SK-N-SH (cell line): ENCODE measurements around the gene HS6ST3. TPM values are rescaled to one million over a fixed set of nuclear protein-coding genes. Genes with fewer than 3 reads are reported as not detected.
"Not testable (repeated sequence)": the region's sequence is repeated elsewhere in the genome, so short reads cannot be mapped to it uniquely, and the experiment has no call there.

Source experiments
- CTCF ChIA-PET: fragments of 300-600, 350-600 bp; formaldehyde crosslinking; extraction: SDS; loops from one replicate; lab custom pipeline; 2021; lab: Yijun Ruan, JAX
- POLR2A ChIA-PET: fragments of 350-600 bp; sonication (Branson Sonifier 250); formaldehyde crosslinking; extraction: SDS; loops from one replicate; lab custom pipeline; 2020; ENCODE audit warnings: antibody characterized with exemption, inconsistent platforms; lab: Yijun Ruan, JAX
- DNase-seq: peaks from one replicate; pipeline ENCODE4 v3.0.0; 2012
- H2AFZ ChIP-seq: fragments of 200-600 bp; sonication (generic); 2 replicates; pipeline ENCODE4 v1.8.1; 2016; ENCODE audit warnings: antibody characterized with exemption, mild to moderate bottlenecking, low read depth
- H3F3A ChIP-seq: fragments of 200-600 bp; sonication (generic); replicated peaks from 2 replicates; pipeline ENCODE3; 2016; ENCODE audit warnings: antibody characterized with exemption, mild to moderate bottlenecking; ENCODE audit not compliant: insufficient read depth
- H3K27ac ChIP-seq, 2 experiments: fragments of 200-500 bp in 1 of 2; fragments of 200-600 bp in 1 of 2; sonication (Bioruptor generic) in 1 of 2; sonication (generic), shearing (Covaris generic) in 1 of 2; 2 replicates each; pipeline versions ENCODE4 v1.5.1 to v1.6.1; 2014 to 2016; ENCODE audit warnings: low read depth in 2 of 2, inconsistent platforms in 1 of 2, low read length in 1 of 2, mild to moderate bottlenecking in 1 of 2, mixed read lengths in 1 of 2
- H3K27me3 ChIP-seq: fragments of 200-600 bp; sonication (generic), shearing (Covaris generic); 2 replicates; pipeline ENCODE4 v1.6.1; 2016; ENCODE audit warnings: mixed run types; ENCODE audit not compliant: insufficient read depth
- H3K36me3 ChIP-seq, 2 experiments: fragments of 200-500 bp in 1 of 2; fragments of 200-600 bp in 1 of 2; sonication (Bioruptor generic) in 1 of 2; sonication (generic) in 1 of 2; replicated peaks in 1 of 2; 2 replicates each; pipeline versions ENCODE3 to v1.5.1; 2014 to 2016; ENCODE audit warnings: low read length in 1 of 2, mild to moderate bottlenecking in 1 of 2; ENCODE audit not compliant: insufficient read depth in 2 of 2, control insufficient read depth in 1 of 2
- H3K4me1 ChIP-seq, 2 experiments: fragments of 200-500 bp in 1 of 2; fragments of 200-600 bp in 1 of 2; sonication (Bioruptor generic) in 1 of 2; sonication (generic), shearing (Covaris generic) in 1 of 2; 2 replicates each; pipeline versions ENCODE4 v1.5.1 to v1.6.1; 2014 to 2016; ENCODE audit warnings: low read depth in 1 of 2, low read length in 1 of 2, mixed run types in 1 of 2; ENCODE audit not compliant: insufficient read depth in 2 of 2, control insufficient read depth in 1 of 2
- H3K4me2 ChIP-seq: fragments of 200-600 bp; sonication (generic), shearing (Covaris generic); 2 replicates; pipeline ENCODE4 v1.6.1; 2017; ENCODE audit warnings: mixed run types
- H3K4me3 ChIP-seq, 2 experiments: fragments of 200-500 bp in 1 of 2; fragments of 200-600 bp in 1 of 2; sonication (Bioruptor generic) in 1 of 2; sonication (generic), shearing (Covaris generic) in 1 of 2; 2 replicates each; pipeline versions ENCODE4 v1.5.1 to v1.8.1; 2014 to 2016; ENCODE audit warnings: low read depth in 2 of 2, inconsistent platforms in 1 of 2, low read length in 1 of 2, mild to moderate bottlenecking in 1 of 2, mixed read lengths in 1 of 2, moderate library complexity in 1 of 2
- H3K79me2 ChIP-seq: fragments of 200-600 bp; sonication (generic); 2 replicates; pipeline ENCODE4 v1.8.1; 2017; ENCODE audit warnings: mild to moderate bottlenecking; ENCODE audit not compliant: insufficient read depth
- H3K9ac ChIP-seq: fragments of 200-600 bp; sonication (generic); 2 replicates; pipeline ENCODE4 v1.6.1; 2017; ENCODE audit warnings: mixed run types
- H3K9me2 ChIP-seq: fragments of 200-600 bp; sonication (generic); 2 replicates; pipeline ENCODE4 v1.6.1; 2017; ENCODE audit warnings: mixed run types
- H3K9me3 ChIP-seq: fragments of 200-600 bp; sonication (generic); 2 replicates; pipeline ENCODE4 v1.6.1; 2017; ENCODE audit warnings: mixed run types, mild to moderate bottlenecking, moderate library complexity
- H4K20me1 ChIP-seq: fragments of 200-600 bp; sonication (generic); 2 replicates; pipeline ENCODE4 v1.6.1; 2017; ENCODE audit warnings: mild to moderate bottlenecking, mixed run types; ENCODE audit not compliant: insufficient read depth
- CTCF ChIP-seq: fragments of 200-600 bp; sonication (generic); IDR thresholded peaks from 2 replicates; pipeline ENCODE4 v1.6.1; 2017; ENCODE audit warnings: antibody characterized with exemption, mild to moderate bottlenecking, moderate library complexity
- ELF1 ChIP-seq: IDR thresholded peaks from 2 replicates; pipeline ENCODE4 v1.4.0; 2012
- EZH2phosphoT487 ChIP-seq: fragments of 200-600 bp; sonication (generic); IDR thresholded peaks from 2 replicates; pipeline ENCODE4 v1.6.1; 2017; ENCODE audit warnings: low read depth, mixed run types, mild to moderate bottlenecking, antibody characterized with exemption, moderate library complexity, borderline replicate concordance
- FOXJ3 ChIP-seq: sonication (generic); formaldehyde crosslinking; IDR thresholded peaks from 2 replicates; pipeline ENCODE4 v1.5.1; 2020; ENCODE audit warnings: mild to moderate bottlenecking, missing genetic modification reagents
- GATA2 ChIP-seq: sonication (generic); formaldehyde crosslinking; IDR thresholded peaks from 2 replicates; pipeline ENCODE4 v1.5.0; 2020; ENCODE audit warnings: mild to moderate bottlenecking, missing genetic modification reagents
- IRF3 ChIP-seq: fragments of 150-350 bp; IDR thresholded peaks from 2 replicates; pipeline ENCODE4 v1.6.1; 2016; ENCODE audit warnings: mild to moderate bottlenecking, low read depth, low read length
- MAX ChIP-seq: IDR thresholded peaks from 2 replicates; pipeline ENCODE4 v1.4.0; 2012; ENCODE audit warnings: low read depth
- POLR2AphosphoS5 ChIP-seq: IDR thresholded peaks from 2 replicates; pipeline ENCODE4 v1.6.1; 2012; ENCODE audit warnings: low read depth, low read length
- RCOR1 ChIP-seq: fragments of 150-350 bp; IDR thresholded peaks from 2 replicates; pipeline ENCODE4 v1.6.1; 2017; ENCODE audit warnings: antibody characterized with exemption, low read length
- RFX5 ChIP-seq: IDR thresholded peaks from 2 replicates; pipeline ENCODE4 v1.6.1; 2012; ENCODE audit warnings: mild to moderate bottlenecking, improper control_type of control experiment, low read length
- TEAD4 ChIP-seq: IDR thresholded peaks from 2 replicates; pipeline ENCODE4 v1.4.0; 2012; ENCODE audit warnings: mild to moderate bottlenecking, borderline replicate concordance; ENCODE audit not compliant: insufficient read depth
- WGBS: methylation state at CpG from one replicate; pipeline ENCODE4 v1.1.6; 2017; ENCODE audit warnings: low lambda C conversion rate; 5-methylcytosine and 5-hydroxymethylcytosine counted together
- polyA plus RNA-seq, 3 experiments: library from polyadenylated mRNA; depleted of rRNA; stranded (reverse); fragments of >200 nt; gene quantifications; 2 replicates each; pipeline ENCODE4 v1.2.3, GENCODE V29; 2012

HS6ST3 gene
- polyA plus RNA-seq, 1 of the 3 experiments (the other 2 are of a cell fraction), result under 0.01 TPM

GRCh38 chr13:96108072-96108471 lies 18.2 kb downstream of the HS6ST3 start:
- H2AFZ ChIP-seq, CTCF ChIA-PET, H3K27me3 ChIP-seq, H3K4me3 ChIP-seq, H3K9me3 ChIP-seq, H3K4me2 ChIP-seq, POLR2A ChIA-PET, H3K27ac ChIP-seq, H3K9ac ChIP-seq, H3F3A ChIP-seq, DNase-seq, H3K36me3 ChIP-seq, H3K9me2 ChIP-seq, H4K20me1 ChIP-seq, H3K79me2 ChIP-seq, H3K4me1 ChIP-seq: not testable (repeated sequence)
- WGBS, result 64% methylated on average over 8 of the region's 8 CpGs

GRCh38 chr13:96109125-96109524 lies 19.2 kb downstream of the HS6ST3 start:
- Histone ChIP-seq H3K79me2 (no peaks in the 10 kb centered on the region), H3K4me3 (no peak overlapping the region), H3K4me1 (peaks cover 0 to 3% of the 10 kb centered on the region in 2 experiments; a peak in 1 of 4 replicates), H3F3A (no peaks in the 10 kb centered on the region), H3K9me3 (no peaks in the 10 kb centered on the region), H3K4me2 (no peak overlapping the region), H3K36me3 (no peaks in the 10 kb centered on the region), H4K20me1 (no peaks in the 10 kb centered on the region), H2AFZ (no peak overlapping the region), H3K9me2 (no peaks in the 10 kb centered on the region), H3K9ac (no peak overlapping the region), H3K27ac (no peak overlapping the region), H3K27me3 (no peaks in the 10 kb centered on the region)
- ChIA-PET POLR2A (no interaction called here), CTCF (no interaction called here)
- WGBS, result 47% methylated on average over 4 of the region's 4 CpGs
- no peak for DNase-seq
- TF ChIP-seq EZH2phosphoT487 (no peak), MAX (no peak), FOXJ3 (CRISPR knock-in tag) (no peak), IRF3 (no peak), ELF1 (no peak), POLR2AphosphoS5 (no peak), TEAD4 (no peak), CTCF (no peak)

- CTCF ChIA-PET, result no interaction called here
These were observed 23.0 kb downstream of the HS6ST3 start for GRCh38 chr13:96112936-96113335.

GRCh38 chr13:96115368-96115767 lies 25.5 kb downstream of the HS6ST3 start:
- CTCF ChIA-PET, result interaction anchor here (0.6 kb wide), 1 partner anchor 25 kb away, joined by 3 read pairs; no protein-coding TSS in a partner anchor
- H3K79me2 ChIP-seq, H4K20me1 ChIP-seq, H3K4me3 ChIP-seq, H3K4me2 ChIP-seq, H3K4me1 ChIP-seq, H3K9me3 ChIP-seq, H3K27ac ChIP-seq, H3K27me3 ChIP-seq, H3K9ac ChIP-seq, H3F3A ChIP-seq, POLR2A ChIA-PET, H3K36me3 ChIP-seq, H2AFZ ChIP-seq, DNase-seq, H3K9me2 ChIP-seq: not testable (repeated sequence)
- 66% methylated on average over 2 of the region's 2 CpGs for WGBS

More at GRCh38 chr13:96112936-96113335, 23.0 kb downstream of the HS6ST3 start:
- H3K9ac ChIP-seq, result no peak overlapping the region
- TF ChIP-seq GATA2 (no peak), RFX5 (no peak), RCOR1 (no peak)
- no peaks in the 10 kb centered on the region for H3K36me3 ChIP-seq
- no peaks in the 10 kb centered on the region for H3K79me2 ChIP-seq
- no peak overlapping the region for H3K27ac ChIP-seq
- no peaks in the 10 kb centered on the region for H3K9me3 ChIP-seq
- no peaks in the 10 kb centered on the region for H4K20me1 ChIP-seq
- H2AFZ ChIP-seq, result no peak overlapping the region
- no peaks in the 10 kb centered on the region for H3K4me1 ChIP-seq
- no peaks in the 10 kb centered on the region for H3K27me3 ChIP-seq
- H3K4me3 ChIP-seq, result no peak overlapping the region
- DNase-seq, result no peak
- WGBS, result 60% methylated on average over 1 of the region's 2 CpGs
- H3K9me2 ChIP-seq, result no peaks in the 10 kb centered on the region
- no peak overlapping the region for H3K4me2 ChIP-seq
- H3F3A ChIP-seq, result no peaks in the 10 kb centered on the region
- POLR2A ChIA-PET, result no interaction called here
